Ureter (tissue), 1 donor: Measurements from ENCODE around the gene GJC1. TPM values are rescaled to one million over a fixed set of nuclear protein-coding genes. Genes with fewer than 3 reads are reported as not detected.
"Not testable (repeated sequence)": the region's sequence is repeated elsewhere in the genome, so short reads cannot be mapped to it uniquely, and the experiment has no call there.

Experiments used
- DNase-seq: peaks from one replicate; pipeline ENCODE4 v3.0.0-alpha.2; 2020; ENCODE audit warnings: low spot score
- total RNA-seq: library from RNA; stranded (reverse); gene quantifications from one replicate; pipeline ENCODE4 v1.2.4, GENCODE V29; 2023
- donor health status: DM: yes; HTN: yes; CAD: no.

Gene GJC1
- total RNA-seq, 1 donor from 2014 or later: 44.0 TPM

GRCh38 chr17:44760474-44761308 lies 69.4 kb downstream of the GJC1 start:
- DNase-seq: no peak

GRCh38 chr17:44759916-44760243 lies 70.2 kb downstream of the GJC1 start:
- DNase-seq: no peak

- DNase-seq: no peak
These were observed 70.8 kb downstream of the GJC1 start for GRCh38 chr17:44759086-44759915.

- DNase-seq: no peak
These were observed 71.5 kb downstream of the GJC1 start, which contains the start of gene ADAM11 for GRCh38 chr17:44758414-44759085. TSS of gene ADAM11 (plus strand) at chr17:44758988. CDS start at chr17:44759200, 212 bp downstream.

GRCh38 chr17:44757918-44758413 lies 72.1 kb downstream of the GJC1 start:
- no peak for DNase-seq

- DNase-seq: no peak
These were observed 72.8 kb downstream of the GJC1 start for GRCh38 chr17:44757045-44757917.

- DNase-seq: not testable (repeated sequence)
These were observed 74.9 kb downstream of the GJC1 start for GRCh38 chr17:44755180-44755579.

- no peak for DNase-seq
These were observed 75.8 kb downstream of the GJC1 start for GRCh38 chr17:44754276-44754675.

GRCh38 chr17:44752953-44753861 lies 76.9 kb downstream of the GJC1 start:
- DNase-seq: no peak

GRCh38 chr17:44751806-44752205 lies 78.3 kb downstream of the GJC1 start:
- no peak for DNase-seq

GRCh38 chr17:44751331-44751730 lies 78.8 kb downstream of the GJC1 start:
- DNase-seq: no peak

- no peak for DNase-seq
These were observed 80.1 kb downstream of the GJC1 start for GRCh38 chr17:44749980-44750318.

- DNase-seq: no peak
These were observed 80.8 kb downstream of the GJC1 start for GRCh38 chr17:44749076-44749979.

Other genes starting within 250 kb of the GJC1 start
- gene MEIOC, start 173.8 kb downstream of the GJC1 start, total RNA-seq: not detected
- gene CCDC43, start 140.5 kb downstream of the GJC1 start, total RNA-seq: 17.4 TPM
- gene DBF4B, start 121.6 kb downstream of the GJC1 start, total RNA-seq: 4.9 TPM
- gene ADAM11, start 71.3 kb downstream of the GJC1 start, total RNA-seq: 2.2 TPM
- 3.2 TPM for gene HIGD1B, start 17.6 kb upstream of the GJC1 start, total RNA-seq
- gene EFTUD2, start 69.2 kb upstream of the GJC1 start, total RNA-seq: 140 TPM
- 0.81 TPM for gene GFAP, start 85.2 kb upstream of the GJC1 start, total RNA-seq
- 0.39 TPM for gene KIF18B, start 117.5 kb upstream of the GJC1 start, total RNA-seq
- gene C1QL1, start 138.0 kb upstream of the GJC1 start, total RNA-seq: 1.1 TPM
- 76.4 TPM for gene DCAKD, start 221.3 kb upstream of the GJC1 start, total RNA-seq
- gene NMT1, start 231.0 kb upstream of the GJC1 start, total RNA-seq: 125 TPM